Dedifferentiated amniotic fluid mesenchymal stem cell (primary cell): ENCODE measurements around the gene PAIP2.
"Not testable (repeated sequence)": the region's sequence is repeated elsewhere in the genome, so short reads cannot be mapped to it uniquely, and the experiment has no call there.

Experiments used
- DNase-seq: peaks from one replicate; pipeline ENCODE4 v3.0.0-alpha.2; 2016; ENCODE audit errors: extremely low spot score

The PAIP2 gene

DNA sequence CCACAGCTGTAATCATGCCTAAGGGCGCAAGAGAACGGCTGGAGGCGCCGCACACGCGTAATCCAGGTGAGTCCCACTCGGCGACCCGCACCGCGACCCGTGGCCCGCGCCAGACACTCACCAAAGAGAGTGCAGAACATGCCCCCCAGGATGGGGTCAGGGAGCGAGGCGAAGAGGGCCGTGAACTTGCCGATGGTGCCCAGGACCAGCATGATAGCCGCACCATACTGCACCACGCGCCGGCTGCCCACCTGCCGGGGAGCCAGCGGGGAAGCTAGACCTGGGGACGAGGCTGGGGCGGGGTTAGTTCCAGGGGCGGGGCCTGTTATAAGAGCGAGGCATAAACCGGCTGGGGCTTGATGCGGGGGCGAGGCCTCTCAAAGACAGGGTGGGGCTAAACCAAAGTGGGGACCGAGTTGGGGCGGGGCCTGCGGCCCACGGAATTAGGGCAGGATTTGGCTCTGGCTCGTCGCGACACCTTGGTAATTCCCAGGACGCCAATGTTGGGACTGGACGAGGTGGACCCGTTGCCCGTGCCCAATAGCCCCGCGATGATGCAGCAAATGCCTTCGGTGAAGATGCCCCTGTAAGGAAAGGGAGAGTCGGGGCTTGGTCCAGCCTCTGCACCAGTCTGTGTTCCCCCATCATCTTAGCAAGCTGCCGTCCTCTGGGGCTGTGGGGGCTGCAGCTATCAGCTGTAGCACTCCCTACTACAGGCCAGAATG lies 36.6 kb downstream of the PAIP2 start:
- DNase-seq = no peak

DNA sequence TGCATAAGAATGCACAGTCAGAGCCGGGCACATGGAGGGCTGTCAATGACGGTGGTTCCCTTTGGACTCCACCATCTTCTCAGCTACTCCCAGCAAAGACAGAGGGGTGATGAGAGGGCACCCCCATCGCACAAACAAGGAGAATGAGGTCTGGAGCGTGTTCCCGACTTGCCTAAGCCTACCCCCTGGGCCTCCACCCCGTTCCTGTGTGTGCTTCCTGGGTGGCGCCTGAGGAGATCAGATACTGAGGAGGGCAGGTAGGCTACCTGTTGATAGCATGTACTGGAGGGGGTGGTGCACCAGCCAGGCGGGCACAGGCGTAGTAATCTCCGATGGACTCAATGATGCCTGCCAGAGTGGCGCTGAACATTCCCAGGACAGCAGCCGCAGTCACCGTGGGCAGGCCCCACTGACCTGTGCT lies 37.3 kb downstream of the PAIP2 start:
- no peak for DNase-seq

DNA sequence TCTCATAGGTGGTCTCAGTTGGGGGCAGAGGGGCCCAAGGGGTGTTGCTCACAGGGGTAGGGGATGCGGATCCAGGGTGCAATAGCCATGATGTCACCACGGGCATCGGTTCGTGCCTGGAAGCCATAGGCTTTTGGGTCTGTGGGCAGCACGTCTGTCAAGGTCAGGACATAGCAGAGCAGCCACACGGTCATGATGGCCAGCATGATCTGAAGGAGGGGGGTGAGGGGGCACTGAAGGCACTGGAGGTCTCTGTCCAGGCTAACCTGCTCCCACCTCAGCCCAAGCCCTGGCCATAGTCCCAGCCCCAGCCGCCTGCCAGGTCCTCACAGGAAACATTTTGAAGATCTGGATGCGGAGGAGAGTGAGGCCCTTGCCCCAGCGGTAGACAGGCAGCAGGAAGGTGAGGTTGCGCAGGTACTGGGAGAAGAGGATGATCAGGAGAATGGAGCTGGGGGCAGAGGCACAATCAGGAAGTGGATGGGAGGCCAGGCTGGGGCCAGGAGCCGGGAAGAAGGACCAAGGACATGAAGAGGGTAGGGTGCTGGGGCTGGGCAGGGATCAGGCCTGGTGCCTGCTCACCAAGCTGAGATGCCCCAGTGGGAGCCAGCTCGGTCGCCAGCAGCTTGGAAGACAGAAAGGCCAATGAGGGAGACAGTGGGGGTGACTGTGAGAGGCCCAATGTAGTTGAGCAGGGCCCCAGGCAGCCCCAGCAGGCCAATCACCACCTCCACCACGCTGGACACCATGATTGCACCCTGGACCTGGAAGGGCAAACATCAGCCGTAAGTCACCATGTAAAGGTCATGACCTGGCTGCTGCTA lies 38.2 kb downstream of the PAIP2 start:
- DNase-seq = no peak

DNA sequence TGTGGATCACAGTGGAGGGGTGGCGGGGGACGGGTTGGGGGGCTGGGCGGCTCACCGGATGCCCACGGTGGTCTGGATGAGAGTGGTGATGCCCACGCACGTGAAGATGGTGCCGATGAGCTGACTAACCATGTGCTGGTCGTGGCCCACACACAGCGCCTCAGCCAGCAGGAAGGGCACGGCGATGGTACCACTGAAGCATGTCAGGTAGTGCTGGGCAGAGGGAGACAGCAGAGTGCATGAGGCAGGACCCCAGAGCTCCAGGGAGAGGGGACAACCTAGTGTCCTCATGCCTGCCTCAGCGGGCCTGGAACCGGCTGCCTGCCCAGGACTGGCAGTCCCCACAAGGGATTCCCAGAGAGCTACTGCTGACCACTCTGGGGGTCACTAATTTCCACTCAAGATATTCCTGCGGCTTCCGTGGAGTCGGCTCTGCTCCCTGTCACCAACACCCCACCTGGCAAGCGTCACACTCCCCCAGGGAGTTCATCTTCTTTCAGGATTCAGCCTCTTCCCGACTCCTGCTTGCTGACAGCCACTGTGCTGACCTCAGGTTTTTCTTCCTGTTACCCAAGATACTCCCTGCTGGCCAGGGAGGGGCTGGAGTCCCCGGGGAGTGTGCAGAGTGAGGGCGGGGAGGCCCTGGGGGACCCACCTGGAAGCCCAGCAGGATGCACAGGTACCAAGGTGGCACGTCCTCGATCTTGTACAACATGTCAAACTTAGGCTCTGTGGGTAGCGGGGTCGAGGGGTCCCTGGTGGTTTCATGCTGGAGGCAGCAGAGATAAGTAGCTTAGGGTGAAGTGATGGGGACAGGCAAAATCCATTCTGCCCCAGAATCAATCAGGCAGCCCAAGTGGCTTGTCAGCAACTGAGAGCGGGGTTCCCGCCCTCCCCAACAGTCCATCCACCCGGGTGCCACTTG lies 40.4 kb downstream of the PAIP2 start:
- no peak for DNase-seq

DNA sequence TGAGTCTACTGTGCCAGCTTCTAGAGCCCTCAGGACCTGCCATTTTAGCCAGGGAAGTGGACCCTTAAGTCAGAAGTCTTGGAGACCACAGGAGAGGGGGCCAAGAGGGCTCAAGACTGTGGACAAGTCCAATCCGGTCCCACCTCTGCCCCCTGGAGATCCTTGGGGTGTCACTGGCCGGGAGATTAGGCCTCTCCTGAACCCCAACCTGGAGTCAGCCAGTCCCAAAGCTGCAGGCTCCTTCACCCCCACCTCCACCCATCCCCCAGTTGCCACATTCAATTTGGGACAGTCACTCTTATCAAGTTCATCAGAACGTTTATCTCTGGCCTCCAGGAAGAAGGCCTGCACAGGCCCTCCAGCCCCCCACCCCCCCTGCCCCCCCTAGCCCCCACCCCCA lies 41.2 kb downstream of the PAIP2 start:
- no peak for DNase-seq

DNA sequence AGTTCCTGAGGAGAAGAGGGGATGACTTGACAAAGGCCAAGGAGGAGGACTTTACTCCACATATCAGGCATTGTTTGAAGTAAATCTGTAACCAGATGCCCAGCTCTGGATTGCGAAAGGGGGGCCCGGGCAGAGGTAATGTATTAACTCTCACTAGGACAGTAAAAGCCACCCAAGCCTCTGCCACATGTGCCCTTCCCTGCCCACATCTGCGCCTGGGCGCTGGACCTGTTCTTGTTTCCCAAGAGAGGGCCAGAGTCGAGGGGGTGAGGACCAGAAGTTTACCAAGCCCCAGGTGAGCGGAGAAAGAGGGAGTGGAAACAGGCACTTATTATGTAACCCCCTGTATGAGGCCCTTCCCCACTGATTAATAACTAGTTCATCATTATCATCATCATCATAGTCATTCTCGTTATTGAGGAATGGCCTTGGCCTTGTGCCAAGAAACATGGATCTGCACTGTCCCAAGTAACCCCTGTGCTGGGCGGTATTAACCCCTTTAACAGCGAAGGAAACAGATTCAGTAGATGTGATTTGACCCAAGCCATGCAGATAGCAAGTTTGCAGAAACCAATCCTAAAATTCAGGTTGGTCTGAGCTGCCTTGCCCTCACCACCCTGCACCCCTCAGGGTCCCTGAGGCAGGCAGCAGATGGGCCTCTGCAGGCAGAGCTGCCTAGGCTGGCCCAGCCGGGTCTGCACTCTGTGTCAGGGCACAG lies 41.8 kb downstream of the PAIP2 start, which contains the start of gene SLC23A1:
SLC23A1 (minus strand) TSS at position 23 of the 718 bp plus-strand sequence. CDS start 44 bp downstream, outside the sequence.
- DNase-seq = no peak

DNA sequence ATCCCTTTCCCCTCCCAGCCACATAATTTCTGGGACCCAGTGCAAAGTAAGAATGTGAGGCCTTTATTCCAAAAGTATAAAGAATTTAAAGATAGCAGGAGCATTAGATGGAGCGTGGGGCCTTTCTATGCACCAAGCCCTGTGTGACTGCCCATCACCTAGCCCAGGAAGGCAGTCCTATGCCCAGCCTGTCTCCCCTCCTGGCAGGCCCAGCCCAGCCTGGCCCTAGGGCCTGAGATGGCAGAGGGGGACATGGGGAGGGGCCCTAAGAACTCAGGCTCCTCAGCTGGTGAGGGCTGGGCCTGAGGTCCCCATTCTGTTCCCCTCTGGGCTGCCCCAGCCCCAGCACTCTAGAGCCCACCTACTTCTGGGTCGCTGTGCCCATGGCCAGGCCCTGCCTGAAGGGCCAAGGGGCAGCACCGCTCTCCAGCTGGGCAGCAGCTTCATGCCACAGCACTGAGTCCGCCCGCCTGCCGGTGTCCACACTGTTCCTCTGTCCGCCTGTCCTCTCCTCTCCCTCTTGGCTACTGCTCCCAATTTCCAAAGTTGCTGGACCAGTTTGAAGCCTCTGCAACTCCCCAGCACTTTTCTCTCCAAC lies 42.4 kb downstream of the PAIP2 start:
- no peak for DNase-seq

DNA sequence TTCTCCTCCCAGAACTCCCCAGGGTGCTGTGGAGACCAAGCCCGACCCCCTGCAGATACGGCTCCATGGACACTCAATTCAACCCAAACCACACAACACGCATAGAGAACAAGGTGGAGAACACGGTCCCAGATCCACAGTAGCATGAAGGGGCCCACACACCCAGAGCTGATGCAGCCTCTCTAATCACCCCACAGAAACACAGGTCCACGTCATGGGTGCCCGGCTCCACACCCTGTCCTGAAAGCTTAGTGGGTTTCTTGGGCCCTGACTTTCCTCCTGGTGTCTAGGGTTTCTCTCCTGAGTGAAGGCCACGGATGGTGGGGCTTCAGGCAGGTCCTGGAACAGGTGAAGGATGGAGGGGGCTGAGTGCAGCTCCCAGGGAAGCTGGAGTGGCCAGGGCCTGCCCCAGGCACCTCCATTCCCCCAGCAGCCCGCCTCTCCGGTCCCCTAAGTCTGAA lies 43.0 kb downstream of the PAIP2 start:
- no peak for DNase-seq

DNA sequence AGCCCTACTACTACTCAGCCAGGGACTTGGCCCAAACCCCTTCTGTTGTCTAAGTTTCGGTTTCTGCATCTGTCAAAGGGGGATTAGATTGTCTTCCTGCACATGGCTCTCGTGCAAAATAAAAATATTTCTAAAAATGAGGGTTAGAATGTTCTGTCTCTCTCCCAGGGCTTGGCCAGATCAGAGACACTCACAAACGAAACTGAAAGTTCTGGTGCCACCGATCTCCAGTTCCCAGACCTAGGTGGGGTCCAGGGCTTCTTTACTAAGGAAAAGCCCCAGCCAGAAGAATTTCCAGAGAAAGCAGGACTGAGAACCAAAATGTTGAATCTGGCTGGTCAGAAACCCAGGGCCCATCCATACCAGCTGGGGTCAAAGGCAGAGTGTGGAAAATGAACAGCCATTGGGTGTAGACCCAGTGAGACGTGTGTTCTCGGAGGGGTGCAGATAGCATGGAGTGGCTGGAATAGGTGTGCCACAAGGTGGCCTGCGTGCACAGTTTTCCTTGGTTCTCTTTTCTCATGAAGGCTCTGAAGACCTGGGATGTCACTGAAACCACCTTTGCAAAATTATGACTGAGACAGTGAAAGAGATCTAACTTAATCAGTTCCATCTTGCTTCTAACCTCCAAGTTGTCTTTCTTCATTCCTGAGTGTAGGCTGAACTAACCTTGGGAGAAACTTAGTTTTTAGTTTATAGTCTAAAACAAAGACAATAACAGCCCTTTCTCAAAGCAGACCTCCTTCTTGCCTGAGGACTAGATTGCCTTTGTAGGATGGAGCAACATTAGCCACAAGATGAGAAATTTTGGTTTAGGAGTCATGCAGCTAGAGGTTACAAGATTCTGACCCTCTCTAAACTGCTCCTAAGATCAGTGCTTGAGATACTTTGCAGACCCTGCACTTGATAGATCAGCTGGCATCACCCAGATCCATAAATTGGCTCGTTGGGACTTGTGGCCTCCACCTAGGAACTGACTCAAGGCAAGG lies 43.7 kb downstream of the PAIP2 start:
- peak; percentile 35 for DNase-seq

DNA sequence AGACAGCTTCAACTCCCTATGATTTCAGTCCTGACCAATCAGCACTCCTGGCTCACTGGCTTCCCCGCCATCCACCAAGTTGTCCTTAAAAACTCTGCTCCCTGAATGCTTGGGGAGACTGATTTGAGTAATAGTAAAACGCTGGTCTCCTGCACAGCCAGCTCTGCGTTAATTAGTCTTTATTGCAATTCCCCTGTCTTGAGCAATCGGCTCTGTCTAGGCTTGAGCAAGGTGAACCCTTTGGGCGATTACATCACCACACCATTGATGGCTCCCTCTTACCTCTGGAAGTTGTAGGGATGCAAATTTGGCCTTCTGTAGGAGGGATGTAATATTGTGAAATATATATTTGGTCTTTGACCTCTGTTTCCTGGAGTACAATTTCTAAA lies 44.4 kb downstream of the PAIP2 start:
- no peak for DNase-seq

DNA sequence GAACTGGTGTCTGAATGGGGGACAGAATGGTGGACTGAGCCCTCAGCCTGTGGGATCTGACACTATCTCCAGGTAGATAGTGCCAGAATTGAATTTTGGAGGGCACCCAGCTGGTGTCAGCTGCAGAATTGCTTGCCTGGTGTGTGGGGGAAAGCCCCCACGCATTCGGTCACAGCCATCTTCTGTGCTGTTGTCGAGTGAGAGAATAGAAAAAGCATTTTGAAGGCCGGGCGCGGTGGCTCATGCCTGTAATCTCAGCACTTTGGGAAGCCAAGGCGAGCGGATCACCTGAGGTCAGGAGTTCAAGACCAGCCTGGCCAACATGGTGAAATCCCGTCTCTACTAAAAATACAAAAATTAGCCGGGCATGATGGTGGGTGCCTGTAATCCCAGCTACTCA lies 45.3 kb downstream of the PAIP2 start:
- not testable (repeated sequence) for DNase-seq

DNA sequence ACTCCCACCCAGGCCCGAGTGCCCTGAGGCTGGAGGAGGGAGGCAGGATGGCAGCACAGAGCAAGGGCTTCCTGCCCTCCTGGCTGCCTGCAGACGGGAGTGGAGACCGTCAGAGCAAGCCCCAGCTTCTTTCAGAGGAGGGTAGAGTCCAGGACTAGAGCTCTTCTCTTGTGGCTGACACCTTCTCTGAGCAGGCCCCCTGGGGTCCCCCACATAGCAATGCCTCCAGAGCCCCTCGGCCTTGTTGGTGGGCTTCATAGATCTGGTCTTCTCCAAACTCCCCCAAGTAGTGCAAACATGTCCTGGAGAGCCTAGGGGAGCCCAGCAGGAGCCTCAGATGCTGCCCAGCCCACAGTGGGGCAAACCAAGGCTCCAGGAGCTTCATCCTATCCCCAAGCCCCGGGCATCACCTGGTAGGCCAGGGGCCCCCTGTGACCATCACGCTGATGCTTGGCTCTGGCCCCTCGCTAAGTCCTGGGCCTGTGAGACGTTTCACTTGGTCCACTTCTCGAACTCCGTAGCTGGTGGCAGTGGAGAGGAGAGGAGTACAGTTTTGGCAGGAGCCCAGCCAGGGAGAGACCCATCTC lies 46.0 kb downstream of the PAIP2 start:
- DNase-seq = no peak

DNA sequence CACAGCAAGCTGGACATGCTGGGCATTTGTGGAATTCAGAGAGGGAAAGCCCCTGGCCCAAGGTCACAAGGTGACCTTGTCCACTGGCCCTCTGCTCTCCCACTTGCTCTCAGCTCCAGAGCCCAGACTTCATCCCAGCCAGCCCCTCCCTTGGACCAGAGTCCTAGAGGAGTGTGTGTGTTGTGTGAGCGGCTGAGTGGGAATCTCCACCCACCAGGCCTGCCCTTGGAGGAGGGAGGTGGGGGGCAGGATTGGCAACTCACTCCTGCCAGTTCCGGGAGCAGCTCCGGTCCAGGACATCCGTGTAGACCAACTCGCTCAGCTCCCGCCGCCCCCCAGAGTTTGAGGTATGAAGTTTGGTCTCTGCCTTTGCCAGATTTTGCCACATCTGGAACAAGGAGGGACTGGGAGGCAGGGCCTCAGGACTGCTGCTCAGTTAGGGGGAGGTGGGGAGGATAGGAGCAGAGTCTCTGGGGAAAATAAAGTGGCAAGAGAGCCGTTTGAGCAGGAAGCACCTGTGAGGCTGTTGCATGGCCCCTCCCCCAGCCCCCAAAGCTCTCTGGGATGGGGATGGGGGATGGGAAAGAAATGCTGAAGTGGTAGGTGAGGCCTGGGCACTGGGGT lies 46.7 kb downstream of the PAIP2 start:
- no peak for DNase-seq

DNA sequence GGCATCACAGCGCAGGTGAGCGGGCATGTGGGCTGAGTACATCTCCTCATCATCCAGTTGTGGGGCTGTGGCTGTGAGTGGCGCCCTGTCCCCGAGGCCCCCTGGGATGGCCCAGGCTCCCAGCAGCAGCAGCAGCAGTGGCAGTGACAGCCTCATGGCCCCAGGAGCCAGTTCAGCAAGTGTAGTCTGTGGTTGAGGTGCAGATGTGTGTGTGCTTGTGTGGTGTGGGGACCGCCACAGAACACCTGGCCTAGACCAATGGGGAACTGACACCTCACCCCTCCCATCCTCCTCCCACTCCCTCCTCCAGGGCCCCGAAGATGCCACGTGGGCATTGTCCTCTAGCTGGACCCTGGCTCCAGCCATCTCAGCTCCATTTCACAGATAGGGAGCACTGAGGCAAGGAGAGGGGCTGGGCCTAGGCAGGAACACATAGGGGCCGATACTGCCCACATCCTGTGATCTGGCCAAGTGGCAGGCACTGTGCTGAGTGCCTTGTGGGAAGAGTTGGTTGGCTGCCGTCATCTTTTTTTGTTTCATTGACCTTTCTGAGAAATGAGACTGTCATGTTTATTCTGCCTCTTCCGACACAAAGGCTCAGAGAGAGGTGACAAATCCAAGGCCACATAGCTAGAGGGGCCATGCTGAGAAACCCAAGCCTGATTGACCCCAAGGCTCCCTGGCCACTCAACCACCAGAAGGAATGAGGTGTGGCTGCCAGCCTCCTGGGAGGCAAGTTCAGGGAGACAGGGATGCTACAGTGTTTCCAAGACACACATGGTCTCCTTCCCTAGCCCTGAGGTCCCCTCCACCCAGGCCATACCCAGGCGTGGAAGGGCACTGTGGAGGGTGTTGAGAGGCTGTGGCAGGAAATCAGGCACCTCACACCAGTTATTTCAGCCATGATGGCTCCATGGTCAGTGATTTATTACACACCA lies 48.3 kb downstream of the PAIP2 start, which contains the start of gene MZB1:
MZB1 (minus strand) TSS at position 213 of the 938 bp plus-strand sequence; CDS start at position 156, 57 bp downstream.
- no peak for DNase-seq

DNA sequence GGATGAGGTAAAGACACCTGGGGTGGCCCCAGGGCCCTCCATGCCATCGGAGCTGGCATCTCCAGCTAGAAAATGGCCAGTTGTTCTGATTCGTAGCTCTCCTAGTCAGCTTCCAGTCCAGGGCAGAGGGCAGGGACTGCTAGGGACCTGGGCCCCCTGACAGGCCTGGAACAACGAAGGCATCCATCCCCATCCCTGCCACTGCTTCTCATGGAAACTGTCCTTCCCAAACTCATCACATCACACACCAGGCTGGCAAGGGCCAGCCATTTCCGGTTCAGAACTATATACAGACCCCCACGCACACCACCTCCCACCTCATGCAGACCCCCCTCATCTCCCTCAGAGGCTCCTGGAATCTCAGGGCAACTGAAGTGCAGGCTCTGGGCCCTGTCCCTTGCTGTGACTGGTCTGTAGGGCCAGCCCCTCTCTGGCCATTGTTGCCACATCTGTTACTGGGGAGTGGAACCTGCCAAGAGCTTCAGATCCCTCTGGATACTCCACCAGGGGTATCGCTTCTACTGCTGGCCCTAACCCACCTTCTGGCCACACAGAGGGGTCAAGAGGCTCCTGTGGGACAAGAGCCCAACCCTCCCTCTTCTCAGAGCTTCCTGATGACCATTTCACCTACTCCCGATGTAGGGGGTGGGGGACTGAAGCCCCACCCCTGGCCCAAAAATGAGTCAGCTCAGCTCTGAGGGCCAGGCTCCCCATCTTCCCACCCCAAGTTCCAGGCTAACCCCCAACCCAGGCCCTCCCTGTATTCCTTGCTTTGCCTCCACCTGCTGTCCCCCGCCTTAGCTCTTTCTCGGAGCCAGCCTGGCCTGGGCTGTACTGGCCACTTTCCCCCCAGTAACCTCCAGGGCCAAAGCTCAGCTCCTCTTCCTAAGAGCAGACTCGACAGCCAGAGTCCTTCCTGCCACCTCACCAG lies 49.2 kb downstream of the PAIP2 start:
- DNase-seq = no peak

DNA sequence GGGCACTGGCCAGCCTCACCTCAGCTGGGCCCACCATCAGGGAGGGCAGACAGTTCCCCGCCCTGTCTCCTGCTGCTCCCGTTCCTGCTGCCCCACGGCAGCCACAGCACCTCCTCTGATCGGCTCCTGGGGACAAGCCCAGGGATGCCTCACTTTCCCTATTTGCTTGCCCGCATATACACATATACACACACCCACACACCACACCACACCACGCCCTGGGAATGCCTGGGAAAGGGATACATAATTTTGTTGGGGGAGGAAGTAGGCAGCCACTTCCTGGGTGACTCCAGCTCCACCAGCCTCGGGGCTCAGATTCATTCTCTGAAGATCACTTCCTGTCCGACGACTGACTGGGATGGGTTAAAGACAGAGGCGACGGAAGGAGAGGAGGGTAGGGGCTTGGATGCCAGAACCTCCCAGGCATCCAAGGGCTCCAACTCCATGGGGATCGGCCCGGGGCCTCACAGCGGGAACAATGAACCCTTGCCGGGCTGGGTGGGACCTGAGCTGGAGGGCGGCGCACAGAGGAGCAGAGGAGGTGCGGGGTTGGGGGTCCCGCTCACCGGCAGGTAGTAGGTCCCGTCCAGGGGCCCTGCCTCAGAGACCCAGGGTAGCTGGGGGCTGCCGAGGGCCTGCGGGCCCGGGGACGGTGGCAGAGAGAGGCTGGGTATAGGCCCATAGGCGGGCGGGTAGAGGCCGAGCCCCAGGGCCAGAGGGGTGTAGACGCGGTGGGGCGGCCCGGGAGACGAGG lies 50.1 kb downstream of the PAIP2 start:
- DNase-seq = no peak
